Stimulated activated CD8-positive, alpha-beta memory T cell treated with anti-CD3 and anti-CD28 coated beads, Interleukin-4, amount 100 ng/mL, for 24 hours (primary cell): ENCODE results near the gene CCDC195.
"Not testable (repeated sequence)": the region's sequence is repeated elsewhere in the genome, so short reads cannot be mapped to it uniquely, and the experiment has no call there.

Source experiments
- DNase-seq: peaks from one replicate; pipeline ENCODE4 v3.0.0-alpha.2; 2020; ENCODE audit warnings: low read depth

Gene CCDC195

GRCh38 chr2:224690868-224691267 is 25.3 kb downstream of the CCDC195 start:
- DNase-seq: no peak

DNA sequence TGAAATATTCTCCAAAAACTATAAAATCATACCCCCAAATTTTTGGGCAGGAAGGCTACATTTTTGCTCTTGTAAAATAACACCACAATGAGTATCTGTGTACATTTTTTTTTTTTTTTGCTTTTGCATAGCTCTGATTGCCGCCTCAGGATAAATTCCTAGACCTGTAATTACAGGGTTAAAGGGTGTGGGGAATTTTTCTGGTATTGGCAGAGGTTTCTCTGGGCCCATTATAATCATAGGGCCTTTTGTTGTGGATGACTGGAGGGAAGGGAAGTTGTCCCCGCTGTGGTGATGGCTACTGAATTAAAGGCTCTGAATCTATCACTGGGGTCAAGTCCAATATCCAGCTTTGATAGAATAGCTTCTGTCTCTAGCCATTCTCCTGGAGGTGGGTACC is 26.6 kb downstream of the CCDC195 start:
- no peak for DNase-seq

DNA sequence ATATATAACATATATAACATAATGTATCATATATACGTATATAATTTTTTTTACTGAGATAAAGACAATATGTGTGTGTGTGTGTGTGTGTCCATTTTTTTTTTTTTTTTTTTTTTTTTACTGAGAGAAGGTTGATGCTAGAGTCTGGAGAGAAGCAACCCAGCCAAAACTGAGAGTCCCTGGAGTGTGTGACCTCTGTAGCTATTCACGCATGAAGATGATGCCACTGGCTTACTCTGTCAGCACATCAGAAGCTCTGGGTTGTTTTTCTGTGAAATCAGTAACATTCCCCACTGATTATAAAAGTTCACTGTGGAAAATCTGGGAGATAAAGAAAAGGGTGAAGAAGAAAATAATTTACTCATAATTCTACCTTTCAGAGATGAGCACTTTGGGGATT is 27.2 kb downstream of the CCDC195 start:
- DNase-seq: no peak

GRCh38 chr2:224687156-224687555 is 29.0 kb downstream of the CCDC195 start:
- no peak for DNase-seq

DNA sequence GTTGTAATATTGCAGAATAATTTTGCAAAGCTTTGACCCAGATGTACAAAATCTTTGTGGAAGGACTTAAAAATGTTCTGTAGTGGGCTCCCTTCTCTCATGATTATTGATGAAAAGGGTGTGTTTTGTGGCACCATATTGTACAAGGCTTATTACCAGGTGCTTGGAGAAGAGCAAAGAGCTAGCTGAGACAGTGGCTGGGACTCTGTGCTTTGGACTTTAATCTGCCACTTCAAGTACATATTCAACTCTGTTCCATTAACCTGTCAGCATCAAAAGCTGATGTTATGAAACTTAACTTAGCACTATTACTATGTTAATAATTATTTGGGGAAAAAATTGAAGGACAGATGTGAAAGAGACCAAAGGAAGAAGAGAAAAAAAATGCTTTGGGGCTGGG is 31.0 kb downstream of the CCDC195 start:
- no peak for DNase-seq

- no peak for DNase-seq
Observed at GRCh38 chr2:224682134-224682533, 34.0 kb downstream of the CCDC195 start.

- DNase-seq: no peak
Observed at GRCh38 chr2:224671731-224672130, 44.4 kb downstream of the CCDC195 start.

DNA sequence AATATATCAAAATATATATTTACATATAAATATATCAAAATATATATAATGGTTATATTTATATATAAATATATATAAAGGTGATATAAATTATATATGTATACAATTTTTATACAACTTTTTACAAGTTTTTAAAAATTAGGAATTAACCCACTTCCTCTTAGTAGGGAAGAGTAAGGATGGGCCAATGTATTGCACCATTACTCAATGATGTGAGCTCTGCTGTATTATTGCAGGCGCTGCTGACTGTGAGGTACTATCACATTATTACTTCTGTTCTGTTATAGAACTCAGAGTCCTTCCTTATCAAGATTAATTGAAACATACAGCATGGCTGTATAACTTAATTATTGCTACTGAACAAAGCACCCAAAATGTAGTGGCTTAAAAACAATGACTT is 46.0 kb downstream of the CCDC195 start:
- no peak for DNase-seq

GRCh38 chr2:224669449-224669848 is 46.7 kb downstream of the CCDC195 start:
- no peak for DNase-seq

GRCh38 chr2:224668123-224668909 is 47.8 kb downstream of the CCDC195 start:
- DNase-seq: no peak

GRCh38 chr2:224666951-224667553 is 49.1 kb downstream of the CCDC195 start:
- DNase-seq: no peak

DNA sequence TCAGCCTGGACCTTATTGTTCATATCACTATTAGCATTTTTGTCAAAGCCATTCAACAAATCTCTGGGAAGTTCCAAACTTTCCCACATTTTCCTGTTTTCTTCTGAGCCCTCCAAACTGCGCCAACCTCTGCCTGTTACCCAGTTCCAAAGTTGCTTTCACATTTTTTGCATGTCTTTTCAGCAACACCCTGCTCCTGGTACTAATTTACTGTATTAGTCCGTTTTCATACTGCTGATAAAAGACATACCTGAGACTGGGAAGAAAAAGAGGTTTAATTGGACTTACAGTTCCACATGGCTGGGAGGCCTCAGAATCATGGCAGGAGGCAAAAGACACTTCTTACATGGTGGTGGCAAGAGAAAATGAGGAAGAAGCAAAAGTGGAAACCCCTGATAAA is 52.8 kb downstream of the CCDC195 start:
- not testable (repeated sequence) for DNase-seq

- DNase-seq: not testable (repeated sequence)
Observed at GRCh38 chr2:224661708-224662107, 54.5 kb downstream of the CCDC195 start.

DNA sequence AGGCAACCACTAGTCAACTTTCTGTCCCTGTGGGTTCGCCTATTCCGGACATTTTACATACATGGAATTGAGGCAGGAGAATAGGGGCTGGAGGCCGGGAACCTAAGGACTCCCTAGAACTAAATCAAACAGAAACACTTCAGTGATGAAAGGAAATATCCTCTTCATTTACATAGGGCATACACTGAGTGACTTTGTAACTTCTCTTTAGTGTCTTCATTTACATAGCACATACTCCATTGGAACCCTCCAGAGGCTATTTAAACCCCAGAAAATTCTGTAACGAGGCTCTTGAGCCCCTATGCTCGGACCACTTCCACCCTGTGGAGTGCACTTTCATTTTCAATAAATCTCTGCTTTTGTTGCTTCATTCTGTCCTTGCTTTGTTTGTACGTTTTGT is 56.5 kb downstream of the CCDC195 start:
- no peak for DNase-seq

DNA sequence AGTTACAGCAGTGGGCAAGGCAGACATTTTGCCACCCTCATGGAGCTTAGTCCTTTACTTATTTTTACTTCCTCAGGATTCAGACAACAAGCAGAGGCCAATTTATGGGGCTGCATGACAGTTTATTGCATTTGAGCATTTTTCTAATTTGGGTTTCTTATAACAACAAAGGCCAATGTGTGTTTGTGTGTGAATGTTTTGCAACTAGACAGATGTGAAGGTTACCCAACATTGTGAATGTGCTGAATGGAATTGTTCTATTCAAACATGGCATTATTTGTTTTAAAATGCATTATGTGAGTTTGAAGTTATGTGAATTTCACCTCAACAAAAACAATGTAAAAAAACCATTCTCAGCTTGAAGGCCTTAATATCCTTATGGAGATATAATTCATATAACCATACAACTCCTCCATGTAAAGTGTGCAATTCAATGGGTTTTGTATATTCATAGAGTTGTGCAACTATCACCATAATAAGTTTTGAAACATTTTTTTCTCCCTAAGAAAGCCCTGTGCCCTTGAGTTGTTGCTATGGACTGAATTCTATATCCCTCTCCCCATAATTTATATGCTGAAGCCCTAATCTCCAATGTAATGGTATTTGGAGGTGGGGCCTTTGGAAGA is 57.3 kb downstream of the CCDC195 start:
- DNase-seq: no peak

- DNase-seq: no peak
Observed at GRCh38 chr2:224657349-224657748, 58.8 kb downstream of the CCDC195 start.

- no peak for DNase-seq
Observed at GRCh38 chr2:224655006-224655537, 61.1 kb downstream of the CCDC195 start.
